A549 (cell line): ENCODE data around the gene OR51B2. TPM values are rescaled to one million over a fixed set of nuclear protein-coding genes. Genes with fewer than 3 reads are reported as not detected.

Experiments used
- ATAC-seq, 2 experiments: fragments of 200-7000 bp in 1 of 2; fragments of >200 bp in 1 of 2; cut with Nextera tagmentation in 1 of 2; cut with Tn5 transposase in 1 of 2; 3 replicates each; pipeline versions ENCODE4 v1.8.0 to v1.9.1; 2018 to 2020; ENCODE audit warnings: mild to moderate bottlenecking in 1 of 2, moderate library complexity in 1 of 2
- CTCF ChIA-PET: fragments of 300-600 bp; sonication (Branson Sonifier 250); formaldehyde crosslinking; extraction: SDS; loops from one replicate; lab custom pipeline; 2021; ENCODE audit warnings: antibody characterized with exemption, inconsistent platforms; lab: Yijun Ruan, JAX
- POLR2A ChIA-PET: fragments of 350-600 bp; formaldehyde crosslinking; extraction: SDS; loops from one replicate; lab custom pipeline; 2021; ENCODE audit warnings: antibody characterized with exemption, inconsistent platforms; lab: Yijun Ruan, JAX
- DNase-seq, 2 experiments: peaks; one replicate each; pipeline versions ENCODE4 v3.0.0 to v3.0.0-alpha.2; 2011 to 2016; ENCODE audit warnings: low read depth in 1 of 2, low spot score in 1 of 2
- FAIRE-seq: peaks from 2 replicates; lab custom pipeline; 2011; peaks lifted over from hg19 to GRCh38; lab: Jason Lieb, UNC
- H3K27ac ChIP-seq, 2 experiments: fragments of >200 bp; sonication (Bioruptor Twin); formaldehyde crosslinking; 3 replicates each; pipeline ENCODE4 v1.5.1; 2016 to 2017
- H3K4me1 ChIP-seq: fragments of >200 bp; sonication (Bioruptor Twin); formaldehyde crosslinking; 3 replicates; pipeline ENCODE4 v1.6.1; 2016
- H3K4me2 ChIP-seq: fragments of >200 bp; sonication (Bioruptor Twin); formaldehyde crosslinking; 3 replicates; pipeline ENCODE4 v1.6.1; 2016
- H3K4me3 ChIP-seq: fragments of >200 bp; sonication (Bioruptor Twin); formaldehyde crosslinking; 3 replicates; pipeline ENCODE4 v1.5.1; 2016
- H3K9me3 ChIP-seq: fragments of >200 bp; sonication (Bioruptor Twin); formaldehyde crosslinking; 3 replicates; pipeline ENCODE4 v1.6.1; 2016
- CBX2 ChIP-seq: fragments of 200-600 bp; sonication (generic); IDR thresholded peaks from 2 replicates; pipeline ENCODE4 v1.6.1; 2016; ENCODE audit warnings: low read depth, mild to moderate bottlenecking, borderline replicate concordance
- CEBPB ChIP-seq, 2 experiments: fragments of >200 bp in 1 of 2; sonication (Bioruptor Twin) in 1 of 2; formaldehyde crosslinking in 1 of 2; IDR thresholded peaks; 2 replicates each; pipeline ENCODE4 v1.6.1; 2012 to 2016
- CHD2 ChIP-seq: fragments of 150-350 bp; IDR thresholded peaks from 2 replicates; pipeline ENCODE4 v1.6.1; 2014; ENCODE audit warnings: low read length; ENCODE audit not compliant: partially characterized antibody
- EHF ChIP-seq: fragments of 250-450 bp; sonication (Bioruptor Pico); IDR thresholded peaks from 2 replicates; pipeline ENCODE4 v1.5.0; 2020; ENCODE audit warnings: mild to moderate bottlenecking
- ELK1 ChIP-seq: fragments of 150-350 bp; IDR thresholded peaks from 2 replicates; pipeline ENCODE4 v1.6.1; 2014; ENCODE audit warnings: low read depth, mild to moderate bottlenecking, low read length
- ESRRA ChIP-seq: fragments of 150-350 bp; IDR thresholded peaks from 2 replicates; pipeline ENCODE4 v1.6.1; 2014; ENCODE audit warnings: mild to moderate bottlenecking, low read length, borderline replicate concordance
- HDAC2 ChIP-seq: fragments of 200-600 bp; sonication (generic); IDR thresholded peaks from 2 replicates; pipeline ENCODE4 v1.6.1; 2016
- HOXB13 ChIP-seq: fragments of 250-450 bp; sonication (Bioruptor Pico); IDR thresholded peaks from 2 replicates; pipeline ENCODE4 v1.5.0; 2020; ENCODE audit warnings: low read depth, mild to moderate bottlenecking, moderate library complexity
- JUN ChIP-seq, 2 experiments: fragments of >200 bp; sonication (Bioruptor Twin); formaldehyde crosslinking; IDR thresholded peaks; 2 replicates in 1 of 2; 3 replicates in 1 of 2; pipeline ENCODE4 v1.6.1; 2016 to 2017
- KDM1A ChIP-seq: fragments of 200-600 bp; sonication (generic); IDR thresholded peaks from 2 replicates; pipeline ENCODE4 v1.6.1; 2016; ENCODE audit warnings: low read depth, mild to moderate bottlenecking
- KDM5A ChIP-seq: fragments of 200-600 bp; sonication (generic); IDR thresholded peaks from 2 replicates; pipeline ENCODE4 v1.6.1; 2016; ENCODE audit warnings: antibody characterized with exemption, mild to moderate bottlenecking
- NFE2L2 ChIP-seq: fragments of 150-350 bp; conservative IDR thresholded peaks from 2 replicates; pipeline ENCODE4 v1.6.1; 2014; ENCODE audit warnings: low read length
- NPAS2 ChIP-seq: fragments of 250-450 bp; sonication (Bioruptor Pico); IDR thresholded peaks from 2 replicates; pipeline ENCODE4 v1.8.0; 2022; ENCODE audit warnings: mild to moderate bottlenecking, moderate library complexity, borderline replicate concordance
- NR3C1 ChIP-seq: fragments of >200 bp; sonication (Bioruptor Twin); formaldehyde crosslinking; IDR thresholded peaks from 3 replicates; pipeline ENCODE4 v1.6.1; 2017
- PHF8 ChIP-seq: fragments of 200-600 bp; sonication (generic); IDR thresholded peaks from 2 replicates; pipeline ENCODE4 v1.6.1; 2016; ENCODE audit warnings: low read depth, mild to moderate bottlenecking, antibody characterized with exemption, moderate library complexity, borderline replicate concordance
- REST ChIP-seq: fragments of 200-600 bp; sonication (generic); IDR thresholded peaks from 2 replicates; pipeline ENCODE4 v1.6.1; 2016; ENCODE audit warnings: antibody characterized with exemption, mild to moderate bottlenecking, moderate library complexity
- RFX5 ChIP-seq: fragments of 450-650 bp; IDR thresholded peaks from 2 replicates; pipeline ENCODE4 v1.7.1; 2014; ENCODE audit warnings: antibody characterized with exemption, mild to moderate bottlenecking, moderate library complexity
- RNF2 ChIP-seq: fragments of 200-600 bp; sonication (generic); IDR thresholded peaks from 2 replicates; pipeline ENCODE4 v1.6.1; 2016; ENCODE audit warnings: low read depth, mild to moderate bottlenecking, antibody characterized with exemption, moderate library complexity, borderline replicate concordance
- SREBF2 ChIP-seq: fragments of 450-650 bp; IDR thresholded peaks from 2 replicates; pipeline ENCODE4 v1.6.1; 2014; ENCODE audit warnings: mild to moderate bottlenecking, moderate library complexity
- TP53 ChIP-seq: fragments of 250-450 bp; sonication (Bioruptor Pico); IDR thresholded peaks from 2 replicates; pipeline ENCODE4 v1.5.0; 2021; ENCODE audit warnings: mild to moderate bottlenecking, moderate library complexity
- ZFP36 ChIP-seq: fragments of 450-650 bp; IDR thresholded peaks from 2 replicates; pipeline ENCODE4 v1.6.1; 2014; ENCODE audit warnings: borderline replicate concordance; ENCODE audit not compliant: partially characterized antibody
- WGBS: methylation state at CpG from one replicate; pipeline ENCODE4 v1.1.6; 2017; ENCODE audit errors: missing lambda C conversion rate; 5-methylcytosine and 5-hydroxymethylcytosine counted together
- polyA plus RNA-seq, 4 experiments: library from polyadenylated mRNA; depleted of rRNA in 3 of 4; stranded (reverse); fragments of >200 nt; fragmentation: RNase III in 1 of 4; extraction: RNeasy Plus Mini Kit Qiagen cat#74134 plus additional on column Dnase treatment in 1 of 4; gene quantifications; 2 replicates in 3 of 4; 3 replicates in 1 of 4; pipeline ENCODE4 v1.2.3, GENCODE V29; 2011 to 2017

Gene OR51B2
- polyA plus RNA-seq, 2 of the 4 experiments (the other 2 are of a cell fraction), result not detected

GRCh38 chr11:5276697-5277096 lies 47.4 kb downstream of the OR51B2 start (continued):
- TF ChIP-seq PHF8, result no peak
- TF ChIP-seq, all 56 proteins: peak for 0

GRCh38 chr11:5275369-5276110 lies 48.6 kb downstream of the OR51B2 start:
- no peak overlapping the region for H3K4me3 ChIP-seq
- POLR2A ChIA-PET, result no interaction called here
- DNase-seq (no peak), FAIRE-seq (no peak)
- TF ChIP-seq RFX5 (no peak), NPAS2 (CRISPR knock-in tag) (no peak), ELK1 (no peak), REST (no peak), KDM1A (no peak), CEBPB (IDR thresholded peaks at IDR 0.05) (no peak), EHF (CRISPR knock-in tag) (no peak), HOXB13 (CRISPR knock-in tag) (no peak), SREBF2 (no peak)
- TF ChIP-seq, all 56 proteins: peak for 0
- H3K27ac ChIP-seq, result no peak overlapping the region
- no peak for ATAC-seq
- no peaks in the 10 kb centered on the region for H3K9me3 ChIP-seq
- peaks cover 9% of the 10 kb centered on the region for H3K4me1 ChIP-seq
- H3K4me2 ChIP-seq, result no peak overlapping the region
- WGBS, result 90% methylated on average over 6 of the region's 6 CpGs
- CTCF ChIA-PET, result interaction anchor here (1.1 kb wide), 1 partner anchor 62 kb away, joined by 3 read pairs; no protein-coding TSS in a partner anchor

- Histone ChIP-seq H3K9me3 (no peaks in the 10 kb centered on the region), H3K4me3 (no peak overlapping the region), H3K4me2 (no peak overlapping the region), H3K27ac (no peak overlapping the region), H3K4me1 (no peaks in the 10 kb centered on the region)
- POLR2A ChIA-PET, result no interaction called here
- FAIRE-seq, result no peak
- no peak for ATAC-seq
- CTCF ChIA-PET, result no interaction called here
- 87% methylated on average over 5 of the region's 5 CpGs for WGBS
- no peak for TF ChIP-seq JUN (IDR thresholded peaks at IDR 0.05)
- TF ChIP-seq HDAC2, result no peak
- TF ChIP-seq REST, result no peak
- TF ChIP-seq TP53 (CRISPR knock-in tag), result no peak
- TF ChIP-seq CBX2, result no peak
- TF ChIP-seq NFE2L2, result no peak
- TF ChIP-seq KDM5A, result no peak
- TF ChIP-seq HOXB13 (CRISPR knock-in tag), result no peak
- TF ChIP-seq ESRRA, result no peak
- TF ChIP-seq CHD2, result no peak
- no peak for TF ChIP-seq NR3C1
- no peak for TF ChIP-seq RNF2
- no peak for TF ChIP-seq ZFP36
- TF ChIP-seq, all 56 proteins: peak for 0
- no peak for DNase-seq
Observed at GRCh38 chr11:5274395-5274794, 49.7 kb downstream of the OR51B2 start.
